Endometrium (tissue), 2 donors: ENCODE data around the gene ZCCHC3.
A peak's percentile ranks its signal among the peaks of the same experiment; 100 is the strongest.
"Not testable (repeated sequence)": the region's sequence is repeated elsewhere in the genome, so short reads cannot be mapped to it uniquely, and the experiment has no call there.

Source experiments
- FAIRE-seq: peaks from 2 replicates; lab custom pipeline; 2012; peaks lifted over from hg19 to GRCh38; lab: Jason Lieb, UNC
- donor health status: control.
- donor health status: control.

ZCCHC3 gene, protein sequence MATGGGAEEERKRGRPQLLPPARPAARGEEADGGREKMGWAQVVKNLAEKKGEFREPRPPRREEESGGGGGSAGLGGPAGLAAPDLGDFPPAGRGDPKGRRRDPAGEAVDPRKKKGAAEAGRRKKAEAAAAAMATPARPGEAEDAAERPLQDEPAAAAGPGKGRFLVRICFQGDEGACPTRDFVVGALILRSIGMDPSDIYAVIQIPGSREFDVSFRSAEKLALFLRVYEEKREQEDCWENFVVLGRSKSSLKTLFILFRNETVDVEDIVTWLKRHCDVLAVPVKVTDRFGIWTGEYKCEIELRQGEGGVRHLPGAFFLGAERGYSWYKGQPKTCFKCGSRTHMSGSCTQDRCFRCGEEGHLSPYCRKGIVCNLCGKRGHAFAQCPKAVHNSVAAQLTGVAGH

DNA sequence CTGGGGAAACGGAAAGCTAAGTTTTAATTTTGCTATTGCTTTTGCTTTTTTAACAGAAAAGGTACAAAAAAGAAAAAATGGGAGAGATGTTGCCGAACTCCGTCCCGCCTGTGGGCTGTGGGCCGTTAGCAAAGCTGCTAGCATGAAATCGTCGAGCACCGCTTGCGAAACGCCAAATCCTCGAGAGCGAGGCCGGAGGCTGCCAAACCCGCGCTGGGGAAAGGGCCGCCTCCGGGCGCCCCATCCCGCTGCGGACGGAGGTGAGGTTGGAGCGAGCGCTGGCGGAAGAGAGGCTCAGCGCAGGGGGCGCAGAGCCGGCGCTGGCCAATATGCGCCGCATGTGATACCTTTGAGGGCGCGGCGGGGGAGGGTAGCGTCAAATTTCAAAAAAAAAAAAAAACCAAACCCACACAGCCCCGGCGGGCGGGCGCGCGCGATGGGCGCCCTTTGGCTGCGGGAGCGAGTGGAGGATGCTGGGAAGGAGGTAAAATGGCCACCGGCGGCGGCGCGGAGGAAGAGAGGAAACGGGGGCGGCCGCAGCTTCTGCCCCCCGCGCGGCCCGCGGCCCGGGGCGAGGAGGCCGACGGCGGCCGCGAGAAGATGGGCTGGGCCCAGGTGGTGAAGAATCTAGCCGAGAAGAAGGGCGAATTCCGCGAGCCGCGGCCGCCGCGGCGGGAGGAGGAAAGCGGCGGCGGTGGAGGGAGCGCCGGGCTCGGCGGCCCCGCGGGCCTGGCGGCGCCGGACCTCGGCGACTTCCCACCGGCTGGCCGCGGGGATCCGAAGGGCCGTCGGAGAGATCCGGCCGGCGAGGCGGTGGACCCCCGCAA is at the start of gene ZCCHC3:
ZCCHC3 (plus strand) TSS at position 473 of the 827 bp plus-strand sequence; CDS start at position 490, 17 bp downstream.
- peak; percentile 74 for FAIRE-seq

DNA sequence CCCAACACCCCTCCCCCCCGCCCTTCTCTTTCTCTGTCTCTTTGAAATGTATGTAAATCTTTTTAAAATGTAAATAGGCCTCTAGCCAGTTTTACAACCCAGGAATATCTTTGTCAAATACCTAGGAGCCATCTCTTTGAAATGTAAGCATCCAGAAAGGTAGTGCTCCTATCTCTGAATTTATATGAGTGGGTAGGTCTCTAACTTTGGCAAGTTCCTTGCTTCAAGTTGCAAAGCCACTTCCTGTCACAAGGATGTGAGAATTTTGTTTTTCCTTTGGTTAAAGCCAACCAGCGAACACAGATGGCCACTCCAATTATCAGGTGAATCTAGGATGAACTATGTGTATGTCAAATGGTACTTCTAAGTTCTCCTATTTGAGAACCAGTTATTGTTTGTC is 46.0 kb upstream of the ZCCHC3 start:
- FAIRE-seq: no peak

DNA sequence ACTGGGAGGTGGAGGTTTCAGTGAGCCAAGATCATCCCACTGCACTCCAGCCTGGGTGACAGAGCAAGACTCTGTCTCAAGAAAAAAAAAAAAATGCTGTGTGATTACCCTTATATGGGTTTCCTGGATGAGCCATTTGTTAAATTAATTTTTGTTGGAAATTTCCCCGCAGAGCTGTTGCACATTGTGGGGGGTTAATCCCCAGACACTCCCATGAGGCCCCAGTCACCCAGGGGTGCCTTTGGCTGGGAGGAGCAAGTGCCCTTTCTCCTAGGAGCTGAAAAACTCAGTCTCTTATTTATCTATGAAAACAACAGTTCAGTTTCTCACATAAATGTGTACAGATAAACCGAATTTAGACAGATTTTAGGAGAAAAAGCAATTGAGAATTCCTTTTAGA is 44.6 kb upstream of the ZCCHC3 start:
- no peak for FAIRE-seq

DNA sequence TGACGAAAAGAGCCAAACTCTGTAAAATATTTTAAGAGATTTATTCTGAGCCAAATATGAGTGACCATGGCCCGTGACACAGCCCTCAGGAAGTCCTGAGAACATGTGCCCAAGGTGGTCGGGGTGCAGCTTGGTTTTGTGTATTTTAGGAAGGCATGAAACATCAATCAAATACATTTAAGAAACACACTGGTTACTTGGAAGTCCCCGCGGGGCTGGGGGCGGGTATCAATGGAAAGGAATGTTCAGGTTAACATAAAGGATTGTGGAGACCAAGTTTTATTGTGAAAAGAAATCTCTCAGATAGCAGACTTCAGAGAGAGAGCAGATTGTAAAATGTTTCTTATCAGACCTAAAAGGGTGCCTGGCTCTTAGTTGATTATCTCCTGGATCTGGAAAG is 43.9 kb upstream of the ZCCHC3 start:
- not testable (repeated sequence) for FAIRE-seq

DNA sequence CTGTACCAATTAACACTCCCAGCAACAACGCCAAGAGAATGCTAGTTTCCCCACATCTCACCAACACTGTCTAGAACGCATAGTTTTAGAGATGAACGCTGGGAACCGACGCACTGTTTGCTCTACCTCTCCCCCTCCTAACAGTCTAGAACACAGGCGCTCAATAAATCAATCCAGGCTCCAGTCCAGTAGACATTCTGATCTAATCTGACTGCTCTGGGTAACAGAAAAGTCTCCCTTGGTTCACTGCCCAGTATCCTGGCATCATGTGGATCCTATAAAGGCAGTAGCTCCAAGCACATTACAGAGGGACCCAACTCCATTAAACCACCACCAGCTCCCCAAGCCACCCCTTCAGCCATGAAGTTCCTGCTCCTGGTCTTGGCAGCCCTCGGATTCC is 40.0 kb upstream of the ZCCHC3 start, which contains the start of gene DEFB132:
DEFB132 (plus strand) TSS at position 306 of the 400 bp plus-strand sequence; CDS start at position 361, 55 bp downstream.
- FAIRE-seq: no peak

DNA sequence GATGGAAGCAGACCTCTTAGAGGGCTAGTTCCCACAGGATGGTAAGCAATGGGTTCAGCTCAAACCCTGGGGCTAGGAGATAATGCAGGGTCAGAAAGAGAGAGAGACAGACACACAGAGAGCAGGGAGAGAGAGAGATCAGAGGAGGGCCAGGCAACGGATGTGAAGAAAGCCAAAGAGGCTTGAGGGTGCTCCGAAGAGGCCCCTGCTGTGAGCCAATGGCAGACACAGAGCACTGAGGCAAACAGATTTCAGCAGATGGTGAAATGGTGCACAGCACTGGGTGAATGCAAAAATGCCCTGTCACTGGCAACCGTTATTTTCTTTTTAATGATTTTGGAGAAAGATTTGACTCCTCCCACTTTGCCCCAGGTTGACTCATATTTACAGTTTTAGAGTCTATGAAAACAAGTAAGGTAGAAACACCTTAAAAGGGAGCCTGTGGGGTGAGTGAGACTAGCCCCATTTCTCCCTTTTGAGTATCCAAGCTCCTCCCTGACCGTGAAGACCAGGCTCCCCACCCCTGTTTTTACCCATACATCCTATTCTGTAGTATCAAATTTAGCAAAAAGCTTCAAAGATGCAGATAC is 39.0 kb upstream of the ZCCHC3 start:
- FAIRE-seq: no peak

DNA sequence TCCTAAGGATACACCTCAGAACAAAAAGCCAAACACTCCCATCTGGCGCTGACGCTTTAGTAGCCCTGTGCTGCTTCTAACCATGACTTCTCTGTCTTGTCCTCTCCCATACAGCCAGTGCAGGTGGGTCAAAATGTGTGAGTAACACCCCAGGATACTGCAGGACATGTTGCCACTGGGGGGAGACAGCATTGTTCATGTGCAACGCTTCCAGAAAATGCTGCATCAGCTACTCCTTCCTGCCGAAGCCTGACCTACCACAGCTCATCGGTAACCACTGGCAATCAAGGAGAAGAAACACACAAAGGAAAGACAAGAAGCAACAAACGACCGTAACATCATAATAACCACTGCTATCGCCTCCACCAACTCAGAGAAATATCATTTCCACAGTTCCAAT is 38.4 kb upstream of the ZCCHC3 start:
- no peak for FAIRE-seq

DNA sequence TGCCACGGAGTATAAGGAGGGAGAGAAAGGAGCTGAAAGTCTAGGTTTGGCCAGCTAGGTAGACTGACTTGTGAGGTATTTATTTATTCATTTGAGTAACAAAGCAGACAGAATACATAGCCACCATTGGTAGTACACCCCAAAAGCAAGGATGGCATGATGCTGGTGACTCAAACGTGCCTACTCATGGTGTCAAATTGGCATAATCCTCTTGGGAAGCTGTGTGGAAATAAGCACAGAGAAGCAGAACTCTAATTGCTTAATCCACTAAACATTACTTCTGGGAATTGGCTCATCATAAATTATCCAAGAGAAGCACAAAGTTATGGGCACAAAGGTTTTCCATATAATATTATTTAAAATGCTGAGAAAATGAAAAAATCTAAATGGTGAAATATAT is 37.4 kb upstream of the ZCCHC3 start:
- FAIRE-seq: no peak

DNA sequence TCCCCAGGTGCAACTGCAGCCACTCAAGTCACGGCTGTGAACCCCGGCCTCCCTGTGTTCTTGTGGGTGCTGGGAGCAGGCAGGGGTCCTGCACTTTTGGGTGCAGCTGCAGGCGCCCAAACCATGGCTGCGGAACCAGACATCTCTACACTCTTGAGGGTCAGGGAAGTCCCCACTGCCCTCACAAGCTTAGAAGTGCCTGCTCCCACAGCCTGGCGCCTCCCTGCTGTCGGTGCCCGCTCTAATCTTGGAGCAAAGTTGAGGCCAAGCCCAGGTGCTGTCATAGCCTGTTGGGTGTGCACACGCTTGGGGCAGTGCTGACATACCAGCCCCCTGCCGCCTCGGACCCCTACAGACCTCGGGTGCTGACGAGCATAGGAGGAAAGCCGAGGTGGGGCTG is 33.7 kb upstream of the ZCCHC3 start:
- FAIRE-seq: no peak

DNA sequence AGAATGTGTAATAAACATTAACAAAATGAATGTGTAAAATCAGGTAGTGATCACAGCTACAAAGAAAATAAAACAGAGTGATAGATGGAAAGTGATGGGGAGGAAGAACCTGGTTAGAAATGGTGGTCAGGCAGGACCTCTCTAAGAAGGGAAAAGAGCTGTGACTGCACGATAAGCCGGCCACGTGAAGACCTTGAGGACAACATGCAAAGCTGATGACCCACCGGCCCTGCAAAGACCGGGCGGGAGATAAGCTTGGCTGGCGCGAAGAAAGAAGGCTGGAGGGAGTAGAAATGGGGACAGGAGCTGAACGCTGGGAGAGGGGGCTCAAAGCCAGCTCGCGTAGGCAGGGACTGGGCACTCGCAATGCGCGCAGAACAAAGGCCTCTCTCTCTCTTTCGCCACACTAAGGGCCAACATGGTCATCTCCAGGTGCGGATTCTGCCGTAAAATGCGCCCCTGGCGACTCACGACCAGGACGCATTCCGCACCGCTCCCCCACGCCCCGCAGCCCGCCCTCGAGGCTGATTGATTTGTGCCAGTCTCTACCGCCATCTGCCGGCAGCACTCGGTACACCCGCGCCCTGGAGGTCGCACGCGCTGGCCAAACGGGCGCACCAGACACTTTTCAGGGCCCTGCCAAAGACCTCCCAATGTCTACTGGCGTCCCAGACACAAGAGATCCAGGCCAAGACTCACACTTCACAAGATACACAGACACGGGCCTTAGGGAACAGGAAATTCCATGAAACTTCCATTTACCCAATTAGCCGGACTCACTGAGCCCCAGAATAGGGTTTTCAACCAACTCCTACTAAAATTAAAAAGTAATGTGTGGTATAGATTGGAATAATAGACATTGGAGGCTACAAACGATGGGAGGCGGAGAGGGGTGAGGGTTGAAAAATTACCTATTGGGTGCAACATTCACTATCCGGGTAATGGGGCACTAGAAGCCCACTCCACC is 30.5 kb upstream of the ZCCHC3 start:
- FAIRE-seq: no peak

DNA sequence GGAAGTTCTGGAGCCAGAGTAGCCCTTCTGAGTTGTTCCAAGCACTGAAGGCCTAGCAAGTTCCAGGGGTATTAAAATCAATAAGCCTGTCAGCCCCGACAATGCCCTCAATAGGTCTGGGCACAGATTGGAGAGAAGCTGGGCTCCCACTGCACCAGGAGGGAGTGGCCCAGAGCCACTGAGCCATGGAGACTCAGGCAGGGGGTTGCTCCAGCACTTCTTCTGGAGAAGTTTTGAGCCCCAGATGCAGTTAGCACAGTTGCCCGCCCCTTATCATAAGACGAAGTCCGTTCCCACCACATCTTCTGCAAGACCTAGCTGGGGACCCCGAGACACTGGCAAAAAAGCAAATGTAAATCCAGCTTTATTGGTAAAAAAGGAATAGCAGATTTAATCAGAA is 26.9 kb upstream of the ZCCHC3 start:
- FAIRE-seq: no peak

DNA sequence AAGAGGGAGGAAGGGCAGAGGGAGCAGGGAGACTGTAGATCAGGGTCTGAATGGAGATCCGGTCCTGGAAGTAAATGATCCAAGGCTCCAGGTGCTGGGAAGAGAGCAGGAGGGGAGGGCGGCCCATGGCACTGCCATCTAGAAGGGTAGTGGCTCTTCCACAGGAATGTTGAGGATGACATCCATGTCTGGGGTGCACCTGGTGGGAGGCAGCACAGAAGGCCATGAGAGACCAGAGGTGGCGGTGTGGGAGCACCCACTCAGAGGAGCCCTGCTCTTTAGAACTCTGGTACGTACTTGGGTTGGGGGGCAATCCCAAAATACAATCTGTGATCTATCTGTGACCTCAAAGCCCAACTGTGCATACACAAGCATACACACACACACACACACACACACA is 26.3 kb upstream of the ZCCHC3 start:
- no peak for FAIRE-seq

DNA sequence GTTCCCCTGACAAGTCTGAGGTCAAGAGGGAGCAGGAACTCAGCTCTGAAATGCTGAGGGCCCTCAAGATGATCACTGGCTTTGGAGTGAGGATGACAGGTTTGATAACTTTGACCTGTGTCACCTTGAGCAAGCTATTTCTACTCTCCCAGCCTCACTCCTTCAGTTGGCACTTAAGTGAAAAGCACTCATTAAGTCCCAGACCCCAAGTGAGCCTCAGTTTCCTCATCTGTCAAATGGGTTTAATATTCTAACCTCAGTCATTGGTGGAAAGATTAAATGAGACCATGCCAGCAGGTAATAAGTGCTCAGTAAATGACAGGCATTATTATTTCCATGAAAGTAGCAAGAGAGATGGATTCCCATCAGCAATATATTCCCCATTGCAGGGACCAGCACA is 25.8 kb upstream of the ZCCHC3 start:
- FAIRE-seq: no peak

DNA sequence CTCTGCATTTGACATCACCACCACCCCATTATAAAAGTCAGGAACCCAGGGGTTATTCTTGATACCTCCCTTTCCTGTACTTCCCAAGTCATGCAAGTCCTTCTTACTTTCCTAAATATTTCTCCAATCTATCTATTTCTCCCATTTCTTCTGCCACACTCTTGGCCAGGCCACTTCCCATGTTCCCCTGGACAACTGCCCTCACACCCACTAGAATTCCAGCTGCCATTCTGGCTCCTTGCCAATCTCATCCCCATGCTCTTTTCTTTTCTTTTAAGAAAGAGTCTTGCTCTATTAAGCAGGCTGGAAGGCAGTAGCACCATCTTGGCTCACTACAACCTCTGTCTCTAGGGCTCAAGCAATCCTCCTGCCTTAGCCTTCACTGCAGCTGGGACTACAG is 24.7 kb upstream of the ZCCHC3 start:
- no peak for FAIRE-seq

DNA sequence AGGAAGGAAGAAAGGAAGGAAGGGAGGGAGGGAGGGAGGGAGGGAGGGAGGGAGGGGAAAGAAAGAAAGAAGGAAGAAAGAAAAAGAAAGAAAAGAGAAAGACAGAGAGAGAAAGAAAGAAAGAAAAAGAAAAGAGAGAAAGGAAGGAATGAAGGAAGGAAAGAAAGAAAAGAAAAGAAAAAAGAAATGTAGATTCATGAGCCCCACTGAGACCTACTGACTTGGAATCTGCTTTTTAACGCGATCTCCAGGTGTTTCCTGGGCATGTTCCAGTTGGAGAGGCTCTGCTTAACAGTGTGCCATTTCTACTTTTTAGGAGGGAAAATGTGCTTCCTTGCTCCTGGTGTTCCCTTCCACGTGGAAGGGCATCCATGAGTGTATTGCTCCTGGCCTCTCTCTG is 23.5 kb upstream of the ZCCHC3 start:
- FAIRE-seq: no peak

DNA sequence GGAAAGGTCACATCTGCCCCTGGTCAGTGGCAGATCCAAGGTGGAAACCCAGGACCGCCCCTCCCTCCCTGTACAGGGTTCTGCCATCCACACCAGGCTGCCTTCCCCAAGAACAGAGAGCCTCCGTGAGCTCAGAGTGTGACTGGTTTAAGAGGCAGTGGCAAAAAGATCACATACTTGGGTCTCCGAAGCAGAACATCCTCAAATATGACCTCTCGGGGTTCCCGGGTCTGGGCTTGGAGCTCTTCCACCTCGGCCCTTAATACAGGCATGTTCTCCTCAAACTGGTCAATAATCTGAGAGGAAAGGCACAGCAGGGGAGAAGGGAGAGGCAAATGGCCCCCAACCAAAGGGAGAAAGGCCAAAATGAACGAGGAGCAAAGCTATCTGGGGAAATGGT is 21.6 kb upstream of the ZCCHC3 start:
- no peak for FAIRE-seq

DNA sequence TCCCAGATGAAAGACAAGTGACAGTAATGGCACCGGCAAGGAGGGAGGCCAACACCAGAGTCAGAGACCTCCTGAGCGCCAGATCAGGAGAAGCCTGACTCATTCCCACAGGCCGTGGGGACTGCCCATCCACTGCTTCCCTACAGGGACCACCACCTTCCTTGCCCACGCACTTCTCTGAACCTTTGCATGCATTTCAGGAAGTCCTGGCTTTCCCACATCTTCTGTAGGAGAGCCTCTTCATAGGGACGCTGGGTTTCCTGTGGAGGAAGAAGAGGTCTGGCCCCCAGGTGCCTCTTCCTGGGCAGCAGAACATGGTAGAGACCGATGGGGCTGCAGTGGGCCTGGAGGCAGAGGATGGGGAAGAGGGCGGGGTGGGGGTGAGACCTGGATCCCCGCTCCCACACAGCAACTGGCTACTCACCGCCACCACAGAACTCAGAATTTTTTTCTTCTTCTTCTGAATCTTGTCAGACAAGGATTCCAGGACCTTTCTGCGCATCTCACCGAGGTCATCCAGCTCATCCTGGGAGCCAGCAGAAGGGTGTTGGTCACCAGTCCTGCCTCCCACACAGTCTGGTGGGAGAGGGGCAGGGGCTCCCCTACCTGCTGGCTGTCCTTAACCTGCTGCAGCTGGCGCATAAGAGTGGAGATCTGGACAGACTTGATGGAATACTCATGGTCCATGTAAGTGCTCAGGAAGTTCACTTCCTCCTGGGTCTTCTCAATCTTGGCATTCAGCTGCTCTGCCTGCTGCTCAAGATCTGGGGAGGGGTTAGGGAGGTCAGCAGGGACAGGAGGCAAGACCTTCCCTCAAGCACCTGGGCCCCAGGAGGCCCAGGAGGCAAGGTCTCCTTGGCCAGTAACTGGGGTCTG is 20.5 kb upstream of the ZCCHC3 start:
- FAIRE-seq: no peak

DNA sequence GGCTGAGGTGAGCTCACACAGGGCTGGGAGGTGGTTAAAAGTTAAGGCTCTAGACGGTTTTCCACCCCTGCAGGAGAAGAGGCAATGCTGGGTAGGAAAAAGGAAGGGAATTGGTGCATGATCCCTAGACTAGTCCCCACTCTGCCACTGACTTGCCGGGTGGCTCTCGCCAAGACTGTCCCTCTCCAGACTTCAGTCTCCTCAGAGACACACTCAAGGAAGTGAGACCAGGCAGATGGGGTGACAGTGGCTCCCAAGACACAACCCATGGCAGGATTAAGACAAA is 19.9 kb upstream of the ZCCHC3 start:
- FAIRE-seq: no peak

DNA sequence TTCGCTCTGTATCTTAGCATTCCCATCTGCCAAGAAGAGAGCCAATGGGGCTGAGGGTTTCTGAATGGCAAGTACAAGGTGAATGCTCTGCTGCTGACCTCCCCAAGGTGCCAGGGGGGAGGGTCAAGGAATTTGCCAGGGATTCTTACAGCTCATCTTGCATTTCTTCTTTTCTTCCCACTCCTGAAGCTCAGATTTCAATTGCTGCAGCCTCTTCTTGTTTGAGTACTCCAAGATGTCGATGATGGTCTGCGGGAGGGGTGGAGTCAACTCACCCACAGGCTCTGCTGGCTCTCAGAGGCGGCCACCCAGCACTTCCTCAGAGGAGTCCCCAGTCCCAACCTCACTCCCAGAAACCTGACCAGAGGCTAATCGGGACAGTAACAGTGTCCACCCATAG is 19.2 kb upstream of the ZCCHC3 start:
- FAIRE-seq: no peak

DNA sequence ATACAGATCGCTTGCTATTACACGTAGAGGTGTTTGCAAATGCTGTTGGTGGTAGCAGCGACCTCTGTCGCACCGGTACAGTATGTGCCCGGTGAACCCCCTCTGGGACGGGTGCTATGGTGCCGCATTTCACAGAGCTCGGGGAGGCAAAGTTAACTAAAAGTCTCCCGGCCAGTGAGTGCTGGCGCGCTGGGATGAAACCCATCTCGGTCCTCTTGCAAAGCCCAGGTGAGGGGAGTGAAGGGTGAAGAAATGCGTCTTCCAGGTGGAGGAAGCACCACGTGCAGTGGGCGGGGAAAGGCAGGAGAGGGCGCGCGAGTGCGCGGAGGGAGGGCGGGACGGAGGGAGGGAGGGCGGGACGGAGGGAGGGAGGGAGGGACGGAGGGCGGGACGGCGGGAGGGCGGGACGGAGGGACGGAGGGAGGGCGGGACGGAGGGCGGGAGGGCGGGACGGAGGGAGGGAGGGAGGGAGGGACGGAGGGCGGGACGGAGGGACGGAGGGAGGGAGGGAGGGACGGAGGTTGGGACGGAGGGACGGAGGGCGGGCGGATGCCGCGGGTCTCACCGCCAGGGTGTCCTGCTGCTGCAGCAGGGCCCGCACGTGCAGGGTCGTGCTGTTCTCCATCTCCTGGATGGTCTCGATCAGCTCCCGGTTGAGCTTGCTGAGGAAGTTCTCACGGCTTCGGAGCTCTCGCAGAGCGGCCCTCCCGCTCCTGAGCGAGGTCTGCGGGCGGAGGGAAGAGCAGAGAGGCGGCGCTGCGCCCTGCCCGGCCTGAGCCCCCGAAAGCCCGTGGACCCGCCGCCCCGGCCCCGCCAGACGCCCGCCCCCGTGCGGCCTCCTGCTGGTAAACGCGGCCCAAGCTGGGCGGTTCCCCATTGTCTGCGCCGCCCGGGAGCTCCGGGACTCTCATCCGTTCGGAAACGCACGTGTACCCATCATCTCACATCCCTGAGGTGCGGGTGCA is 18.5 kb upstream of the ZCCHC3 start:
- no peak for FAIRE-seq
